Aorta (tissue), 5 donors: Measurements from ENCODE around the gene IP6K3. TPM values are rescaled to one million over a fixed set of nuclear protein-coding genes. Genes with fewer than 3 reads are reported as not detected.

ENCODE experiments used
- ATAC-seq: fragments of 200-7000 bp; cut with Tn5 transposase; one replicate; pipeline ENCODE4 v1.9.1; 2022; ENCODE audit warnings: moderate library complexity; ENCODE audit not compliant: low FRiP score
- DNase-seq, 2 donors: peaks; one replicate each; pipeline ENCODE4 v3.0.0-alpha.2; 2020
- H3K27ac ChIP-seq, 2 donors: one replicate each; pipeline ENCODE4 v1.5.1; 2013; ENCODE audit warnings: low read length in 2 of 2, mild to moderate bottlenecking in 2 of 2, moderate library complexity in 2 of 2, control low read depth in 1 of 2, inconsistent platforms in 1 of 2, low read depth in 1 of 2
- H3K27me3 ChIP-seq, 2 donors: one replicate each; pipeline ENCODE4 v1.6.1; 2013; ENCODE audit warnings: control low read depth in 1 of 2, low read length in 1 of 2, mild to moderate bottlenecking in 1 of 2, moderate library complexity in 1 of 2; ENCODE audit not compliant: insufficient read depth in 2 of 2, control insufficient read depth in 1 of 2
- H3K36me3 ChIP-seq, 2 donors: one replicate each; pipeline ENCODE4 v1.6.1; 2013; ENCODE audit warnings: control low read depth in 1 of 2, low read length in 1 of 2, mild to moderate bottlenecking in 1 of 2; ENCODE audit not compliant: insufficient read depth in 2 of 2, control insufficient read depth in 1 of 2
- H3K4me1 ChIP-seq, 2 donors: one replicate each; pipeline ENCODE4 v1.6.1; 2013; ENCODE audit warnings: low read length in 2 of 2, control low read depth in 1 of 2, mild to moderate bottlenecking in 1 of 2, moderate library complexity in 1 of 2; ENCODE audit not compliant: insufficient read depth in 2 of 2, control insufficient read depth in 1 of 2
- H3K4me3 ChIP-seq, 2 donors: one replicate each; pipeline ENCODE4 v1.5.1; 2013; ENCODE audit warnings: low read length in 2 of 2, control low read depth in 1 of 2, mild to moderate bottlenecking in 1 of 2
- H3K9me3 ChIP-seq: one replicate; pipeline ENCODE4 v1.6.1; 2013; ENCODE audit warnings: mild to moderate bottlenecking, low read length; ENCODE audit not compliant: control insufficient read depth
- WGBS, 2 donors: extraction: QIAGEN DNeasy Blood & Tissue Kit; methylation state at CpG; one replicate each; pipeline ENCODE4 v1.1.7; 2013; 5-methylcytosine and 5-hydroxymethylcytosine counted together
- intact Hi-C, 2 donors: fragments of 100-400 bp; cut with DNase I; formaldehyde crosslinking; loops; one replicate each; pipeline versions ENCODE4 v1.14.2 to v1.15.0; 2022
- long read RNA-seq, 2 donors: library from polyadenylated mRNA; unstranded; transcript quantifications; one replicate each; pipeline ENCODE4 v2.0.0, GENCODE V29; 2020 to 2021
- polyA plus RNA-seq, 2 donors: library from polyadenylated mRNA; stranded (reverse); fragments of 200-250 nt; gene quantifications; one replicate each; pipeline ENCODE4 v1.2.3, GENCODE V29; 2013
- total RNA-seq, 2 donors: library from RNA; stranded (reverse); fragmentation: NEBNext Ultra II Directional; extraction: Animal tissue kit (Norgen Biotek cat#: 25700); gene quantifications; one replicate each; pipeline ENCODE4 v1.2.1, GENCODE V29; 2021
- donor health status: healthy with polysubstance abuse.
- donor health status: Bipolar disorder and iron deficiency.
- donor health status: DM: no; HTN: no; CAD: no.
- donor health status: DM: no; HTN: no; CAD: no.
- donor health status: DM: yes; HTN: yes; CAD: no.

IP6K3 gene
- total RNA-seq (1 to 10 TPM in 1 of 2 donors, not detected in 1; 1.0 TPM), polyA plus RNA-seq (under 1 TPM in 1 of 2 donors, not detected in 1; 0.63 TPM)
- long read RNA-seq, donor 1: 0 reads
- long read RNA-seq, donor 2: 0 reads

- H3K4me1 ChIP-seq: no peaks in the 10 kb centered on the region
- WGBS, 2 donors: 50 to 51% methylated on average over 10 of the region's 10 CpGs
- ATAC-seq (no peak), DNase-seq (no peak)
- intact Hi-C loops: no loop called here
- H3K4me3 ChIP-seq: no peak within 1 kb of the TSS
- H3K27me3 ChIP-seq: no peaks in the 10 kb centered on the region
- no peak within 1 kb of the TSS for H3K27ac ChIP-seq
- no peaks in the 10 kb centered on the region for H3K36me3 ChIP-seq
- H3K9me3 ChIP-seq: no peaks in the 10 kb centered on the region
These were observed at the start of gene IP6K3 for GRCh38 chr6:33746651-33747100. Gene IP6K3 (minus strand): TSS chr6:33746905. CDS start chr6:33735476, 11,429 bp downstream.

GRCh38 chr6:33794910-33795623 is 48.4 kb upstream of the IP6K3 start:
- no peak for ATAC-seq
- intact Hi-C loops: no loop called here
- no peak overlapping the region for H3K4me3 ChIP-seq
- WGBS, 2 donors: 24 to 39% methylated on average over 14 of the region's 14 CpGs
- no peak for DNase-seq
- H3K9me3 ChIP-seq: no peaks in the 10 kb centered on the region
- H3K36me3 ChIP-seq: no peaks in the 10 kb centered on the region
- no peaks in the 10 kb centered on the region for H3K27me3 ChIP-seq
- no peaks in the 10 kb centered on the region for H3K4me1 ChIP-seq
- no peak overlapping the region for H3K27ac ChIP-seq

- H3K27ac ChIP-seq: no peak overlapping the region
- no peaks in the 10 kb centered on the region for H3K4me1 ChIP-seq
- H3K27me3 ChIP-seq: no peaks in the 10 kb centered on the region
- DNase-seq: no peak
- H3K4me3 ChIP-seq: no peak overlapping the region
- intact Hi-C loops: no loop called here
- no peaks in the 10 kb centered on the region for H3K9me3 ChIP-seq
- ATAC-seq: no peak
- WGBS, 2 donors: 51 to 57% methylated on average over 10 of the region's 10 CpGs
- H3K36me3 ChIP-seq: no peaks in the 10 kb centered on the region
These were observed 46.3 kb upstream of the IP6K3 start for GRCh38 chr6:33792981-33793380.

GRCh38 chr6:33791620-33792019 is 44.9 kb upstream of the IP6K3 start:
- Histone ChIP-seq H3K4me3 (no peak overlapping the region), H3K36me3 (no peaks in the 10 kb centered on the region), H3K27me3 (no peaks in the 10 kb centered on the region), H3K27ac (no peak overlapping the region), H3K9me3 (no peaks in the 10 kb centered on the region), H3K4me1 (peaks cover 0 to 5% of the 10 kb centered on the region in 2 donors)
- intact Hi-C loops: no loop called here
- 34 to 48% methylated on average over 7 of the region's 7 CpGs for WGBS, 2 donors
- no peak for ATAC-seq
- DNase-seq: no peak

- intact Hi-C loops: no loop called here
- Histone ChIP-seq H3K4me1 (peaks cover 0 to 6% of the 10 kb centered on the region in 2 donors), H3K36me3 (no peaks in the 10 kb centered on the region), H3K4me3 (no peak overlapping the region), H3K27me3 (no peaks in the 10 kb centered on the region), H3K9me3 (no peaks in the 10 kb centered on the region), H3K27ac (no peak overlapping the region)
- WGBS, 2 donors: 85 to 90% methylated on average over 5 of the region's 5 CpGs
- no peak for ATAC-seq
- DNase-seq: no peak
These were observed 44.2 kb upstream of the IP6K3 start for GRCh38 chr6:33790910-33791309.

- DNase-seq: no peak
- peaks cover 0 to 6% of the 10 kb centered on the region in 2 donors for H3K4me1 ChIP-seq
- intact Hi-C loops: no loop called here
- H3K4me3 ChIP-seq: no peak overlapping the region
- no peaks in the 10 kb centered on the region for H3K36me3 ChIP-seq
- 24 to 42% methylated on average over 2 of the region's 2 CpGs for WGBS, 2 donors
- H3K9me3 ChIP-seq: no peaks in the 10 kb centered on the region
- ATAC-seq: no peak
- H3K27me3 ChIP-seq: no peaks in the 10 kb centered on the region
- H3K27ac ChIP-seq: no peak overlapping the region
These were observed 43.7 kb upstream of the IP6K3 start for GRCh38 chr6:33790379-33790778.

GRCh38 chr6:33789550-33789895 is 42.8 kb upstream of the IP6K3 start:
- Histone ChIP-seq H3K36me3 (peaks cover 0 to 1% of the 10 kb centered on the region in 2 donors), H3K4me3 (no peak overlapping the region), H3K27me3 (no peaks in the 10 kb centered on the region), H3K4me1 (peaks cover 0 to 6% of the 10 kb centered on the region in 2 donors), H3K9me3 (no peaks in the 10 kb centered on the region), H3K27ac (no peak overlapping the region)
- intact Hi-C loops: loop anchor here in 1 of 2 donors (5.0 kb wide), 1 partner anchor 77 kb away; the partner anchor contains the start of gene UQCC2
- DNase-seq (no peak), ATAC-seq (no peak)
- 90 to 91% methylated on average over 11 of the region's 11 CpGs for WGBS, 2 donors

- peaks cover 0 to 6% of the 10 kb centered on the region in 2 donors for H3K4me1 ChIP-seq
- DNase-seq (peak; percentile 96 to 98), ATAC-seq (peak; percentile 97)
- H3K27ac ChIP-seq: peak within 1 kb of the TSS; percentile 58 to 72
- WGBS, 2 donors: 4% methylated on average over 68 to 86 of the region's 86 CpGs
- peak within 1 kb of the TSS; percentile 75 to 91 for H3K4me3 ChIP-seq
- H3K9me3 ChIP-seq: no peaks in the 10 kb centered on the region
- intact Hi-C loops: loop anchor here in 1 of 2 donors (5.0 kb wide), 1 partner anchor 77 kb away; the partner anchor contains the start of gene UQCC2
- no peaks in the 10 kb centered on the region for H3K27me3 ChIP-seq
- H3K36me3 ChIP-seq: peaks cover 0 to 5% of the 10 kb centered on the region in 2 donors
These were observed 42.2 kb upstream of the IP6K3 start, which contains the start of gene LEMD2 for GRCh38 chr6:33788694-33789549. Gene LEMD2 (minus strand): TSS chr6:33789130. CDS start chr6:33789116, 14 bp downstream.
